OCI-LY3 (cell line): ENCODE results near the gene GDPGP1.

Experiments
- EZH2phosphoT487 ChIP-seq: fragments of 200-600 bp; shearing (Covaris generic); IDR thresholded peaks from 2 replicates; pipeline ENCODE4 v1.6.1; 2018; ENCODE audit warnings: antibody characterized with exemption, mixed run types, low read depth
- TF ChIP-seq, protein P1 (sequence below): fragments of 200-600, 300-600 bp; sonication (generic); IDR thresholded peaks from 2 replicates; pipeline ENCODE4 v1.5.1; 2014; ENCODE audit warnings: antibody characterized with exemption, low read length, low read depth

GRCh38 chr15:90286678-90287077 lies 52.7 kb downstream of the GDPGP1 start:
- TF ChIP-seq, protein P1, sequence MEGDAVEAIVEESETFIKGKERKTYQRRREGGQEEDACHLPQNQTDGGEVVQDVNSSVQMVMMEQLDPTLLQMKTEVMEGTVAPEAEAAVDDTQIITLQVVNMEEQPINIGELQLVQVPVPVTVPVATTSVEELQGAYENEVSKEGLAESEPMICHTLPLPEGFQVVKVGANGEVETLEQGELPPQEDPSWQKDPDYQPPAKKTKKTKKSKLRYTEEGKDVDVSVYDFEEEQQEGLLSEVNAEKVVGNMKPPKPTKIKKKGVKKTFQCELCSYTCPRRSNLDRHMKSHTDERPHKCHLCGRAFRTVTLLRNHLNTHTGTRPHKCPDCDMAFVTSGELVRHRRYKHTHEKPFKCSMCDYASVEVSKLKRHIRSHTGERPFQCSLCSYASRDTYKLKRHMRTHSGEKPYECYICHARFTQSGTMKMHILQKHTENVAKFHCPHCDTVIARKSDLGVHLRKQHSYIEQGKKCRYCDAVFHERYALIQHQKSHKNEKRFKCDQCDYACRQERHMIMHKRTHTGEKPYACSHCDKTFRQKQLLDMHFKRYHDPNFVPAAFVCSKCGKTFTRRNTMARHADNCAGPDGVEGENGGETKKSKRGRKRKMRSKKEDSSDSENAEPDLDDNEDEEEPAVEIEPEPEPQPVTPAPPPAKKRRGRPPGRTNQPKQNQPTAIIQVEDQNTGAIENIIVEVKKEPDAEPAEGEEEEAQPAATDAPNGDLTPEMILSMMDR = peak; percentile 78
- no peak for TF ChIP-seq EZH2phosphoT487
